HFFc6 (cell line): Measurements from ENCODE around the gene LANCL1. TPM values are rescaled to one million over a fixed set of nuclear protein-coding genes. Genes with fewer than 3 reads are reported as not detected.
"Not testable (repeated sequence)": the region's sequence is repeated elsewhere in the genome, so short reads cannot be mapped to it uniquely, and the experiment has no call there.

Source experiments
- DNase-seq: peaks from one replicate; pipeline ENCODE4 v3.0.0-alpha.2; 2018
- H3K27ac Mint-ChIP-seq: 2 replicates; pipeline ENCODE4 v1.8.0; 2020; ENCODE audit warnings: mild to moderate bottlenecking, mixed read lengths
- H3K27me3 Mint-ChIP-seq: 2 replicates; pipeline ENCODE4 v1.8.0; 2021; ENCODE audit warnings: mild to moderate bottlenecking, moderate library complexity, mixed read lengths; ENCODE audit not compliant: insufficient read depth
- H3K36me3 Mint-ChIP-seq: 2 replicates; pipeline ENCODE4 v1.8.0; 2021; ENCODE audit warnings: low read depth, mixed read lengths
- H3K4me1 Mint-ChIP-seq: 2 replicates; pipeline ENCODE4 v1.8.0; 2020; ENCODE audit warnings: low read depth, mixed read lengths
- H3K4me3 Mint-ChIP-seq: 2 replicates; pipeline ENCODE4 v1.8.0; 2020; ENCODE audit warnings: mild to moderate bottlenecking, moderate library complexity, mixed read lengths
- H3K9me3 Mint-ChIP-seq: 2 replicates; pipeline ENCODE4 v1.8.0; 2020; ENCODE audit warnings: mild to moderate bottlenecking, mixed read lengths
- total RNA-seq, 6 experiments: library from RNA; stranded (reverse); fragmentation: NEBNext Ultra II Directional; extraction: Animal tissue kit (Norgen Biotek cat#: 25700); gene quantifications; 2 replicates in 1 of 6; 3 replicates in 5 of 6; pipeline ENCODE4 v1.2.3, GENCODE V29; 2021
- TF ChIP-seq, protein P1 (sequence below): fragments of 200-600 bp; sonication (generic); IDR thresholded peaks from 2 replicates; pipeline ENCODE4 v1.5.0; 2021; ENCODE audit warnings: antibody characterized with exemption, mild to moderate bottlenecking

Gene LANCL1
- total RNA-seq, 6 experiments from 2014 or later, result 36.4 to 54.5 (median 43.8) TPM

- Mint-ChIP-seq H3K36me3 (0 out of 2 replicates have a peak, but pooled peaks cover 5% of the 10 kb centered on the region), H3K4me1 (no peaks in the 10 kb centered on the region), H3K9me3 (no peaks in the 10 kb centered on the region), H3K27ac (no peak overlapping the region), H3K4me3 (no peak overlapping the region), H3K27me3 (no peaks in the 10 kb centered on the region; the same call in 1 of the 2 replicates)
- no peak for DNase-seq
- TF ChIP-seq, protein P1, sequence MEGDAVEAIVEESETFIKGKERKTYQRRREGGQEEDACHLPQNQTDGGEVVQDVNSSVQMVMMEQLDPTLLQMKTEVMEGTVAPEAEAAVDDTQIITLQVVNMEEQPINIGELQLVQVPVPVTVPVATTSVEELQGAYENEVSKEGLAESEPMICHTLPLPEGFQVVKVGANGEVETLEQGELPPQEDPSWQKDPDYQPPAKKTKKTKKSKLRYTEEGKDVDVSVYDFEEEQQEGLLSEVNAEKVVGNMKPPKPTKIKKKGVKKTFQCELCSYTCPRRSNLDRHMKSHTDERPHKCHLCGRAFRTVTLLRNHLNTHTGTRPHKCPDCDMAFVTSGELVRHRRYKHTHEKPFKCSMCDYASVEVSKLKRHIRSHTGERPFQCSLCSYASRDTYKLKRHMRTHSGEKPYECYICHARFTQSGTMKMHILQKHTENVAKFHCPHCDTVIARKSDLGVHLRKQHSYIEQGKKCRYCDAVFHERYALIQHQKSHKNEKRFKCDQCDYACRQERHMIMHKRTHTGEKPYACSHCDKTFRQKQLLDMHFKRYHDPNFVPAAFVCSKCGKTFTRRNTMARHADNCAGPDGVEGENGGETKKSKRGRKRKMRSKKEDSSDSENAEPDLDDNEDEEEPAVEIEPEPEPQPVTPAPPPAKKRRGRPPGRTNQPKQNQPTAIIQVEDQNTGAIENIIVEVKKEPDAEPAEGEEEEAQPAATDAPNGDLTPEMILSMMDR, result no peak
These were observed 36.4 kb downstream of the LANCL1 start for GRCh38 chr2:210440206-210440605.

DNA sequence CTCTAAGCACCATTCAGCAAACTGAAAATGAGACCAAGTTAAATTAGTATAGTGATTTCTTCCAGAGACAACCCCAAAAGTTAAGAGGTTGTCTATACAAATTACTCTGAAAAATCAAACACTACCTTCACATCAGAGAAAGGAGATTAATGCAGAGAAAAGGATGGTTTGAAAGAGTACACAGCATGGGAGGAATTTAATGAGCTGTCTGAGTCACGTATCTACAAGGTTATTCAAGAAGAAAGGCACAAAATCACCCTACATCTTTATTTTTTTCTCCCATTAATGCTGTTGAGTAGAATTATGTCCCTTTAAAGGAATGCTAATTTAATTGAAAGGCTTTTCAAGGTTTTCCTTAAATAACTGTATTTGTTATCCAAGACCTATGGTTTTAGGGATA lies 41.1 kb downstream of the LANCL1 start:
- H3K36me3 Mint-ChIP-seq, result peaks cover 18% of the 10 kb centered on the region
- no peak overlapping the region for H3K27ac Mint-ChIP-seq
- no peak overlapping the region for H3K4me3 Mint-ChIP-seq
- TF ChIP-seq, protein P1, result no peak
- no peaks in the 10 kb centered on the region for H3K9me3 Mint-ChIP-seq
- DNase-seq, result no peak
- H3K4me1 Mint-ChIP-seq, result no peaks in the 10 kb centered on the region
- H3K27me3 Mint-ChIP-seq, result no peaks in the 10 kb centered on the region

DNA sequence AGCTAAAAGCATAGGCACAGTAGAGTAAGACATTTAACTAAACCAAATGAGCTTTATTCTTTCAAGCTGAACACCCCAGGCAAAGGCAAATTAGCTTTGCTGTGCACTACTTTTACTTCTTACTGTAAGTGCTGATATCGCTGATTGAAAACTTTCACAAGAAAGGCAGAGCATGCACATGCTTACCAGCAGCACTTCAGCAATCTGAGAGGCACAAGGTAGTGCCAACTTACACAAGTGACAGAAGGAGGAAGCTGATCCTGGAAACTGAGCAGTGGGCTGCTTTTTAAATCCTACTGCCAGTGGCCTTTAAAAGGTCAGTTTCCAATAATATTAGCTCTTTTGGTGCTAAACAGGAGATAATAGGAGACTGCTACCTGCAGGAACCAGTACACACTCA lies 43.9 kb downstream of the LANCL1 start:
- Mint-ChIP-seq H3K27ac (no peak overlapping the region), H3K4me1 (no peaks in the 10 kb centered on the region), H3K36me3 (peaks cover 26% of the 10 kb centered on the region), H3K9me3 (peaks cover 1% of the 10 kb centered on the region; the same call in 1 of the 2 replicates), H3K27me3 (no peaks in the 10 kb centered on the region), H3K4me3 (no peak overlapping the region)
- TF ChIP-seq, protein P1, result no peak
- no peak for DNase-seq

DNA sequence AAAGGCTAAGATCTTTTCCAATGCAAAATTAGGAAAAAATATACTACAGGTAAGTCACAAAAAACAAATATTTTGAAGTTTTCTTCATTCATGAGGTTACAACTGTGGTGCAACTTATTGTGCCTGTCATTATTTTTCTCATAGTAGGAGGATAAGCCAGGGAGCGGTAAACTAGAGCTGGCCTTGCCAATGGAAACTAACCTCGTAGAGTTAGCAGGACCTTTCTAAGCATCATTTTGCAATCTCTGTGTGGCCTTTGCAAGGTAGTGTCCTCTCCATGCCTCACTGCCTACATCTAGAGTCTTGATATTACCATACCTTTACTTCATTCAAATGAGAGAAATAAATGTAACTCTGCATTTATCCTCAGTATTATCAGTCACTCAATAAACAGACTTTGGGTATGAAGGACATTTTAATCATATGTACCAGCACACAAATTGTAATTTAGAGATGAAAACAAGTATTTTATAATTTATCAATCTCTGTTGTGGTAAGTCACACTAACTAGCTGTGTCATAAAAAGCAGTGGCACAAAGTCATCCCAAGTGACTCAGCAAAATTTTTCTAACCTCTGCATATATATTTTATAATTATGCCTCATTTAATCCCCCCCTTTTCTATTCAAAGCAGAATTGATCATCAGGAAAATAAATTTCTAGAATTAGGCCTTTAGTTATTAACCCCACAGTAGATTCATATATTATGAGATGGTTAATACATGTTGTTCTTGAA lies 47.0 kb downstream of the LANCL1 start:
- Mint-ChIP-seq H3K27me3 (no peaks in the 10 kb centered on the region), H3K9me3 (peaks cover 27% of the 10 kb centered on the region), H3K27ac (no peak overlapping the region), H3K4me3 (no peak overlapping the region), H3K36me3 (peaks cover 42% of the 10 kb centered on the region), H3K4me1 (no peaks in the 10 kb centered on the region)
- TF ChIP-seq, protein P1, result no peak
- no peak for DNase-seq

GRCh38 chr2:210428393-210429179 lies 48.0 kb downstream of the LANCL1 start:
- Mint-ChIP-seq H3K9me3 (peaks cover 32% of the 10 kb centered on the region), H3K27ac (no peak overlapping the region), H3K4me3 (no peak overlapping the region), H3K36me3 (peaks cover 45% of the 10 kb centered on the region), H3K4me1 (no peaks in the 10 kb centered on the region), H3K27me3 (no peaks in the 10 kb centered on the region; the same call in 1 of the 2 replicates)
- no peak for DNase-seq
- TF ChIP-seq, protein P1, result no peak

DNA sequence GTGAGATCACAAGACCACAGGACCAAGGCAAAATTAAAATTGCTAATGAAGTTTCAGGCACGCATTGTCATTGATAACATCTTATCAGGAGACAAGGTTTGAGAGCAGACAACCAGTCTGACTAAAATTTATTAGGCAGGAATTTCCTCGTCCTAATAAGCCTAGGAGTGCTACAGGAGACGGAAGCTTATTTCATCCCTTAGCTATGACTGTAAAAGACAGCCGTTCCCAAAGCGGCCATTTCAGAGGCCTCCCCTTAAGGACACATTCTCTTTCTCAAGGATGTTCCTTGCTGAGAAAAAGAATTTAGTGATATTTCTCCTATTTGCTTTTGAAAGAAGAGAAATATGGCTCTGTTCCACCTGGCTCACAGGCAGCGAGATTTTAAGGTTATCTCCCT lies 49.2 kb downstream of the LANCL1 start:
- not testable (repeated sequence) for H3K4me3 Mint-ChIP-seq
- Mint-ChIP-seq H3K9me3 (peaks cover 32% of the 10 kb centered on the region), H3K36me3 (peaks cover 45% of the 10 kb centered on the region)

More for the DNA sequence above, 49.2 kb downstream of the LANCL1 start:
- not testable (repeated sequence) for H3K4me1 Mint-ChIP-seq, DNase-seq, H3K27ac Mint-ChIP-seq, H3K27me3 Mint-ChIP-seq
